Ovary (tissue), 9 donors: ENCODE measurements around the gene SLC39A3. TPM values are rescaled to one million over a fixed set of nuclear protein-coding genes. Genes with fewer than 3 reads are reported as not detected.

Source experiments
- DNase-seq, 5 donors: peaks; one replicate each; pipeline ENCODE4 v3.0.0-alpha.2; 2019 to 2020
- H3K27ac ChIP-seq, 2 donors: fragments of 200-600 bp; one replicate each; pipeline versions ENCODE4 v1.5.1 to v1.8.0; 2019 to 2022
- H3K27me3 ChIP-seq: fragments of 200-600 bp; one replicate; pipeline ENCODE4 v1.8.0; 2022
- H3K36me3 ChIP-seq: fragments of 200-600 bp; sonication (generic); one replicate; pipeline ENCODE4 v1.5.1; 2019
- H3K4me1 ChIP-seq: one replicate; pipeline ENCODE4 v1.8.1; 2013; ENCODE audit warnings: mild to moderate bottlenecking, moderate library complexity; ENCODE audit not compliant: insufficient read depth
- H3K4me3 ChIP-seq: fragments of 200-600 bp; sonication (generic); one replicate; pipeline ENCODE4 v1.5.1; 2017
- H3K9me3 ChIP-seq, 2 donors: fragments of 200-600 bp in 1 of 2; sonication (generic) in 1 of 2; one replicate each; pipeline versions ENCODE4 v1.5.1 to v1.8.1; 2013 to 2019; ENCODE audit warnings: mild to moderate bottlenecking in 1 of 2, moderate library complexity in 1 of 2
- CTCF ChIP-seq, 3 donors: fragments of 450-650 bp in 2 of 3; fragments of 200-600 bp in 1 of 3; IDR thresholded peaks; one replicate each; pipeline versions ENCODE4 v1.5.1 to v1.8.0; 2016 to 2022; ENCODE audit warnings: antibody characterized with exemption in 3 of 3, mild to moderate bottlenecking in 1 of 3
- EP300 ChIP-seq: sonication (generic); formaldehyde crosslinking; IDR thresholded peaks from one replicate; pipeline ENCODE4 v1.6.1; 2017; ENCODE audit warnings: antibody characterized with exemption
- POLR2A ChIP-seq: fragments of 450-650 bp; IDR thresholded peaks from one replicate; pipeline ENCODE4 v1.6.1; 2017; ENCODE audit warnings: antibody characterized with exemption, mild to moderate bottlenecking, moderate library complexity
- WGBS, 3 donors: extraction: QIAGEN DNeasy Blood & Tissue Kit in 1 of 3; methylation state at CpG; one replicate each; pipeline versions ENCODE4 v1.1.5 to v1.1.7; 2013 to 2017; 5-methylcytosine and 5-hydroxymethylcytosine counted together
- intact Hi-C, 4 donors: fragments of 100-400 bp; cut with DNase I; formaldehyde crosslinking; loops; one replicate each; pipeline versions ENCODE4 v1.11.0 to v1.15.1; 2022 to 2023
- polyA plus RNA-seq, 2 donors: library from polyadenylated mRNA; stranded (reverse); fragments of 200-250 nt in 1 of 2; fragments of 350-450 nt in 1 of 2; fragmentation: Illumina TruSeq in 1 of 2; extraction: RNeasy Lipid Tissue Mini Kit (QIAGEN cat#74804) in 1 of 2; gene quantifications; one replicate each; pipeline ENCODE4 v1.2.3, GENCODE V29; 2013 to 2014
- total RNA-seq, 7 donors: library from RNA; depleted of rRNA in 2 of 7; stranded (reverse); fragments of >200 nt in 2 of 7; fragmentation: NEBNext Ultra II Directional in 3 of 7; extraction: Animal tissue kit (Norgen Biotek cat#: 25700) in 3 of 7; gene quantifications; one replicate each; pipeline versions ENCODE4 v1.1.0 to v1.2.4, GENCODE V29; 2016 to 2023
- donor health status: DM: no; HTN: no; CAD: no; lungs with moderate emphysema.
- donor health status: DM: no; HTN: no; CAD: no.
- donor health status: Bipolar disorder and iron deficiency.
- donor health status: DM: yes; HTN: yes; CAD: no.
- donor health status: DM: no; HTN: no; CAD: no.
- donor health status: DM: yes; HTN: yes; CAD: no.

The SLC39A3 gene
- total and polyA plus RNA-seq, 9 donors = 11.6 to 40.2 (median 18.2) TPM

- Histone ChIP-seq H3K27ac (no peak overlapping the region), H3K9me3 (no peaks in the 10 kb centered on the region), H3K4me1 (peaks cover 11% of the 10 kb centered on the region), H3K36me3 (no peaks in the 10 kb centered on the region), H3K4me3 (no peak overlapping the region), H3K27me3 (no peaks in the 10 kb centered on the region)
- DNase-seq = no peak
- intact Hi-C loops = loop anchor here in 1 of 4 donors (10.0 kb wide), 1 partner anchor 72 kb away; no protein-coding TSS in a partner anchor
- TF ChIP-seq CTCF (IDR thresholded peaks at IDR 0.05) (no peak), EP300 (no peak), POLR2A (no peak)
- WGBS, 3 donors = 11 to 16% (median 15%) methylated on average over 23 to 26 of the region's 26 CpGs
These were observed 12.7 kb downstream of the SLC39A3 start for GRCh38 chr19:2726904-2727639.

- H3K4me3 ChIP-seq = no peak overlapping the region
- no peak overlapping the region for H3K27ac ChIP-seq
- DNase-seq = no peak
- TF ChIP-seq CTCF (IDR thresholded peaks at IDR 0.05) (no peak), POLR2A (no peak), EP300 (no peak)
- WGBS, 3 donors = 64 to 76% (median 67%) methylated on average over 14 to 15 of the region's 15 CpGs
- intact Hi-C loops = loop anchor here in 1 of 4 donors (10.0 kb wide), 1 partner anchor 72 kb away; no protein-coding TSS in a partner anchor
- no peaks in the 10 kb centered on the region for H3K27me3 ChIP-seq
- peaks cover 11% of the 10 kb centered on the region for H3K4me1 ChIP-seq
- H3K36me3 ChIP-seq = no peaks in the 10 kb centered on the region
- H3K9me3 ChIP-seq = no peaks in the 10 kb centered on the region
These were observed 13.5 kb downstream of the SLC39A3 start for GRCh38 chr19:2726160-2726855.

- WGBS, 3 donors = 59 to 71% (median 71%) methylated on average over 7 of the region's 7 CpGs
- DNase-seq = no peak
- H3K27me3 ChIP-seq = no peaks in the 10 kb centered on the region
These were observed 15.7 kb downstream of the SLC39A3 start for GRCh38 chr19:2724148-2724557.

More at GRCh38 chr19:2724148-2724557, 15.7 kb downstream of the SLC39A3 start:
- no peak for TF ChIP-seq EP300
- TF ChIP-seq CTCF (IDR thresholded peaks at IDR 0.05) = no peak
- no peak for TF ChIP-seq POLR2A
- intact Hi-C loops = loop anchor here in 1 of 4 donors (10.0 kb wide), 1 partner anchor 69 kb away; no protein-coding TSS in a partner anchor
- no peaks in the 10 kb centered on the region for H3K9me3 ChIP-seq
- H3K36me3 ChIP-seq = no peaks in the 10 kb centered on the region
- H3K4me3 ChIP-seq = no peak overlapping the region
- peaks cover 14% of the 10 kb centered on the region for H3K4me1 ChIP-seq
- H3K27ac ChIP-seq = no peak overlapping the region
